NCI-H510A (cell line): ENCODE measurements around the gene DDA1.

Source experiments
- DNase-seq: peaks from one replicate; lab custom pipeline; 2025; lab: John Stamatoyannopoulos, UW

The DDA1 gene

GRCh38 chr19:17312189-17313113 is 3.1 kb downstream of the DDA1 start:
- no peak for DNase-seq

GRCh38 chr19:17314007-17314593 is 4.7 kb downstream of the DDA1 start:
- DNase-seq = no peak

GRCh38 chr19:17318966-17319365 is 9.6 kb downstream of the DDA1 start:
- no peak for DNase-seq

GRCh38 chr19:17319473-17320238 is 10.3 kb downstream of the DDA1 start:
- no peak for DNase-seq

- no peak for DNase-seq
These were observed 11.1 kb downstream of the DDA1 start for GRCh38 chr19:17320435-17320834.

GRCh38 chr19:17321655-17322489 is 12.5 kb downstream of the DDA1 start:
- DNase-seq = no peak

GRCh38 chr19:17322854-17323253 is 13.5 kb downstream of the DDA1 start:
- DNase-seq = no peak

GRCh38 chr19:17323300-17323963 is 14.1 kb downstream of the DDA1 start:
- no peak for DNase-seq

- no peak for DNase-seq
These were observed 14.6 kb downstream of the DDA1 start for GRCh38 chr19:17323964-17324332.

GRCh38 chr19:17324357-17325114 is 15.2 kb downstream of the DDA1 start:
- no peak for DNase-seq

GRCh38 chr19:17325133-17325532 is 15.8 kb downstream of the DDA1 start:
- DNase-seq = no peak

- DNase-seq = no peak
These were observed 16.7 kb downstream of the DDA1 start for GRCh38 chr19:17325881-17326594.

GRCh38 chr19:17326595-17326966 is 17.2 kb downstream of the DDA1 start:
- no peak for DNase-seq

- DNase-seq = no peak
These were observed 17.8 kb downstream of the DDA1 start for GRCh38 chr19:17327068-17327653.

- DNase-seq = no peak
These were observed 18.5 kb downstream of the DDA1 start for GRCh38 chr19:17327654-17328516.

GRCh38 chr19:17328517-17329365 is 19.4 kb downstream of the DDA1 start:
- no peak for DNase-seq

GRCh38 chr19:17329366-17330261 is 20.3 kb downstream of the DDA1 start:
- no peak for DNase-seq
